ENCODE measurements around the gene SUPT16H.

DNA sequence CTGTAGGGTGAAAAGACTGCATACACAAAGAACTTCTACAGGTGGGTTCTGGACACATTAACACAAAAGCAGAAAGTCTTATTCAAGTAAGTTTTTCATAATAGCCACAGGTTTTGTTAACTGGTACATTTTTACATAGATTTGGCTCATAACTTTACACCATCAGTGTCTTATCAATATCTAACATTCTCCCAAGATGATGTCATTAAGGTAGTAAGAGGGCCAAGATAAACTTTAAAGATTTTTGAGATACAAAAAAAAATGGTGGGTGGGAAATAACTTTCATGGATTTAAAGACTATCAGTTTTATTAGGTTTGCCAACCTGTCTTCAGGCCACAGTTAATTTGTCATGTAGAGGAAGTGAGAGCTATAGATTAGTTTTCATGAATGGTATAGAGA lies 1.7 kb downstream of the SUPT16H start:
- TF ChIP-seq, protein P1, sequence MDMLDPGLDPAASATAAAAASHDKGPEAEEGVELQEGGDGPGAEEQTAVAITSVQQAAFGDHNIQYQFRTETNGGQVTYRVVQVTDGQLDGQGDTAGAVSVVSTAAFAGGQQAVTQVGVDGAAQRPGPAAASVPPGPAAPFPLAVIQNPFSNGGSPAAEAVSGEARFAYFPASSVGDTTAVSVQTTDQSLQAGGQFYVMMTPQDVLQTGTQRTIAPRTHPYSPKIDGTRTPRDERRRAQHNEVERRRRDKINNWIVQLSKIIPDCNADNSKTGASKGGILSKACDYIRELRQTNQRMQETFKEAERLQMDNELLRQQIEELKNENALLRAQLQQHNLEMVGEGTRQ (IDR thresholded peaks at IDR 0.05; ENCODE audit: borderline replicate concordance, low read depth, low read length): no peak
- no peak for TF ChIP-seq CTCF (IDR thresholded peaks at IDR 0.05)
- TF ChIP-seq JUND (IDR thresholded peaks at IDR 0.05): no peak
- no peak for TF ChIP-seq EP300 (IDR thresholded peaks at IDR 0.05; ENCODE audit: borderline replicate concordance in 1 of 2, low read depth in 1 of 2, low read length in 1 of 2)
- no peak for TF ChIP-seq REST (IDR thresholded peaks at IDR 0.05; ENCODE audit: low read depth, low read length)
- no peak for TF ChIP-seq YY1 (IDR thresholded peaks at IDR 0.05; ENCODE audit: low read depth)
- no peak for TF ChIP-seq MXI1 (IDR thresholded peaks at IDR 0.05; ENCODE audit: low read depth, low read length)
- TF ChIP-seq RFX5 (IDR thresholded peaks at IDR 0.05; ENCODE audit: low read length): no peak
- no peak for TF ChIP-seq RAD21 (IDR thresholded peaks at IDR 0.05; ENCODE audit: low read length)
- no peak for TF ChIP-seq EZH2phosphoT487 (IDR thresholded peaks at IDR 0.05; ENCODE audit: borderline replicate concordance, low read depth)
- TF ChIP-seq POLR2AphosphoS5 (IDR thresholded peaks at IDR 0.05; ENCODE audit: low read depth, low read length): no peak
